ENCODE results near the gene PXDN. TPM values are rescaled to one million over a fixed set of nuclear protein-coding genes. Genes with fewer than 3 reads are reported as not detected.

Gene PXDN
- total and polyA plus RNA-seq, 10 of the 15 experiments (the other 5 are each of a cell fraction or from before 2014, with no cell fraction given), result 0.12 to 0.69 (median 0.23) TPM; not detected in 5

DNA sequence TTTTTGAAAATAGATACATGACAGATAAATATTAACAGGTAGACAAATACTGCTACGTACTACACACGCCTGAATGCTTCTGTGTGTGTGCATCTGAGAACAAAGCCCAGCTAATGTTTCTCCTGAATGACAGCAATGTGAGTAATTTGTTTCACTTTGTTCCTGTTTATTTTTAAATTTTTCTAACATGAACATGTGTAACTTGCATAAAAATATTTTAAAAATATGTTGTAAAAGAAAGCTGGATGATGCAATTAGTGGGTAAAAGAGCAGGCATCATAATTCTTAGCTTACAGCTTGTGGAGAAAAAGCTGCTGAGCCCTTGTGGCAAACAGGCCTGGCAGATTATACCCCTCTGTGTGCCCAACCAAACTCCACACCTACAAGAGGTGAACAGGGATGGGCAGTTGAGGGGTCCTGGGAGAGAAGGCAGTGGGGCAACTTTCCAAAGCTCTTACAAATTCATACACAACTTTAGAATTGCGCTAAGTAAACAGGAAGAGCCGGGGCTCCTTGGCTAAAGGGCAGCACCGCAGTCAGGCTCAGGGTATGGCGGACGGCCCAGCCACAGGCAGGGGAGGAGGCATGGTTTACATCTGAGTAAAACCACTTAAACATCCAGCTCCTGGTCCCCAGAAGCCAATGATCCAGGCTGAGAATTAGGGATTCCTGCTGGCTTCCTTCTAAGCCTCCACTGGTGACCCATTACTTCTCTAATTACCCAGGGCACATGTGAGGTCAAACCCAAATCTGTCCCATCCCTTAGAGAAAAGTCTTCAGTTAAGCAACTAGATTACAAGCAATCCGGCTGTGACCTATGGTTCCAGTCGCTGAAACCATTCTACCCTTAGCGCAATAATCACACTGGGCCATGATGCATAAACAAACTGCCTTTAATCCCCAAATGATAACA is 14.0 kb downstream of the PXDN start:
- ChIA-PET RAD21 (ENCODE audit: unreplicated experiment) (no interaction called here), POLR2A (no interaction called here), SMC1A (ENCODE audit: uncharacterized antibody, unreplicated experiment) (no interaction called here), CTCF (no interaction called here)
- in situ Hi-C loops (cut with MboI), result no loop called here
- Histone ChIP-seq H3K9me3 (replicated peaks; ENCODE audit: control insufficient read depth, insufficient read depth, low read length) (no peaks in the 10 kb centered on the region), H3K79me2 (ENCODE audit: control insufficient read depth, insufficient read depth, low read length) (no peaks in the 10 kb centered on the region), H3K27me3 (replicated peaks in 1 of 2; ENCODE audit: control insufficient read depth in 2 of 2, insufficient read depth in 2 of 2, low read length in 1 of 2) (no peaks in the 10 kb centered on the region), H3K4me1 (ENCODE audit: control insufficient read depth, insufficient read depth, low read length) (no peaks in the 10 kb centered on the region), H4K20me1 (ENCODE audit: control insufficient read depth, insufficient read depth) (no peaks in the 10 kb centered on the region), H3K4me2 (ENCODE audit: control insufficient read depth, insufficient read depth) (no peak overlapping the region), H3K36me3 (ENCODE audit: control insufficient read depth in 2 of 2, insufficient read depth in 2 of 2, low read length in 1 of 2) (no peaks in the 10 kb centered on the region), H3K9ac (ENCODE audit: control insufficient read depth, insufficient read depth, low read length) (no peak overlapping the region), H3K4me3 (no peak overlapping the region), H3K27ac (ENCODE audit: control insufficient read depth, insufficient read depth) (no peak overlapping the region), H2AFZ (ENCODE audit: control insufficient read depth, low read depth, low read length) (no peak overlapping the region)
- intact Hi-C loops (cut with micrococcal nuclease; ENCODE audit: unreplicated experiment), result no loop called here
- ATAC-seq, result no peak
- WGBS (ENCODE audit: insufficient coverage, insufficient replicate concordance, low lambda C conversion rate, missing lambda C conversion rate), result 32% methylated on average over 10 of the region's 10 CpGs
- no TSS peak for BruUV-seq (replicated peaks)
- no peak for FAIRE-seq
- DNase-seq (ENCODE audit: low read depth, low spot score), result no peak
- TF ChIP-seq EZH2 (IDR thresholded peaks at IDR 0.05; ENCODE audit: borderline replicate concordance, control insufficient read depth, low read depth, low read length) (no peak), JUNB (IDR thresholded peaks at IDR 0.05) (no peak), TBL1XR1 (IDR thresholded peaks at IDR 0.05; ENCODE audit: low read depth, low read length) (no peak), SIX5 (IDR thresholded peaks at IDR 0.05; ENCODE audit: low read depth, low read length, severe bottlenecking) (no peak), SUPT20H (IDR thresholded peaks at IDR 0.05; ENCODE audit: borderline replicate concordance, control insufficient read depth, low read depth, low read length) (no peak), MXI1 (IDR thresholded peaks at IDR 0.05; ENCODE audit: low read depth, low read length) (no peak), SRF (IDR thresholded peaks at IDR 0.05; ENCODE audit: low read depth in 2 of 2, low read length in 2 of 2) (no peak), HDAC6 (IDR thresholded peaks at IDR 0.05; ENCODE audit: unreplicated experiment) (no peak), RFX5 (IDR thresholded peaks at IDR 0.05; ENCODE audit: low read depth, low read length) (no peak), E4F1 (IDR thresholded peaks at IDR 0.05; ENCODE audit: borderline replicate concordance, partially characterized antibody) (no peak), EED (IDR thresholded peaks at IDR 0.05; ENCODE audit: low read depth) (no peak), PBX3 (IDR thresholded peaks at IDR 0.05; ENCODE audit: insufficient replicate concordance, low read depth, low read length) (no peak), POLR2AphosphoS2 (IDR thresholded peaks at IDR 0.05; ENCODE audit: low read depth, low read length) (no peak), USF1 (IDR thresholded peaks at IDR 0.05; ENCODE audit: borderline replicate concordance, extremely low read length, insufficient read depth, low read depth, low read length) (no peak), STAT1 (conservative IDR thresholded peaks at IDR 0.05) (no peak), GABPA (IDR thresholded peaks at IDR 0.05; ENCODE audit: low read depth) (no peak), RB1 (IDR thresholded peaks at IDR 0.05; ENCODE audit: borderline replicate concordance) (no peak)
- TF ChIP-seq, protein P1, sequence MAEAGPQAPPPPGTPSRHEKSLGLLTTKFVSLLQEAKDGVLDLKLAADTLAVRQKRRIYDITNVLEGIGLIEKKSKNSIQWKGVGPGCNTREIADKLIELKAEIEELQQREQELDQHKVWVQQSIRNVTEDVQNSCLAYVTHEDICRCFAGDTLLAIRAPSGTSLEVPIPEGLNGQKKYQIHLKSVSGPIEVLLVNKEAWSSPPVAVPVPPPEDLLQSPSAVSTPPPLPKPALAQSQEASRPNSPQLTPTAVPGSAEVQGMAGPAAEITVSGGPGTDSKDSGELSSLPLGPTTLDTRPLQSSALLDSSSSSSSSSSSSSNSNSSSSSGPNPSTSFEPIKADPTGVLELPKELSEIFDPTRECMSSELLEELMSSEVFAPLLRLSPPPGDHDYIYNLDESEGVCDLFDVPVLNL (IDR thresholded peaks at IDR 0.05; ENCODE audit: low read depth, low read length), result no peak

Measured in GM12878 (cell line).